ENCODE results near the gene CDC45.
A peak's percentile ranks its signal among the peaks of the same experiment; 100 is the strongest.
"Not testable (repeated sequence)": the region's sequence is repeated elsewhere in the genome, so short reads cannot be mapped to it uniquely, and the experiment has no call there.

Gene CDC45, protein sequence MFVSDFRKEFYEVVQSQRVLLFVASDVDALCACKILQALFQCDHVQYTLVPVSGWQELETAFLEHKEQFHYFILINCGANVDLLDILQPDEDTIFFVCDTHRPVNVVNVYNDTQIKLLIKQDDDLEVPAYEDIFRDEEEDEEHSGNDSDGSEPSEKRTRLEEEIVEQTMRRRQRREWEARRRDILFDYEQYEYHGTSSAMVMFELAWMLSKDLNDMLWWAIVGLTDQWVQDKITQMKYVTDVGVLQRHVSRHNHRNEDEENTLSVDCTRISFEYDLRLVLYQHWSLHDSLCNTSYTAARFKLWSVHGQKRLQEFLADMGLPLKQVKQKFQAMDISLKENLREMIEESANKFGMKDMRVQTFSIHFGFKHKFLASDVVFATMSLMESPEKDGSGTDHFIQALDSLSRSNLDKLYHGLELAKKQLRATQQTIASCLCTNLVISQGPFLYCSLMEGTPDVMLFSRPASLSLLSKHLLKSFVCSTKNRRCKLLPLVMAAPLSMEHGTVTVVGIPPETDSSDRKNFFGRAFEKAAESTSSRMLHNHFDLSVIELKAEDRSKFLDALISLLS

GRCh38 chr22:19479355-19480172, at the start of gene CDC45:
Gene CDC45 (plus strand): TSS chr22:19479920. CDS start chr22:19479969, 49 bp downstream.
- DNase-seq (ENCODE audit: low read depth, low spot score), result peak; percentile 92

DNA sequence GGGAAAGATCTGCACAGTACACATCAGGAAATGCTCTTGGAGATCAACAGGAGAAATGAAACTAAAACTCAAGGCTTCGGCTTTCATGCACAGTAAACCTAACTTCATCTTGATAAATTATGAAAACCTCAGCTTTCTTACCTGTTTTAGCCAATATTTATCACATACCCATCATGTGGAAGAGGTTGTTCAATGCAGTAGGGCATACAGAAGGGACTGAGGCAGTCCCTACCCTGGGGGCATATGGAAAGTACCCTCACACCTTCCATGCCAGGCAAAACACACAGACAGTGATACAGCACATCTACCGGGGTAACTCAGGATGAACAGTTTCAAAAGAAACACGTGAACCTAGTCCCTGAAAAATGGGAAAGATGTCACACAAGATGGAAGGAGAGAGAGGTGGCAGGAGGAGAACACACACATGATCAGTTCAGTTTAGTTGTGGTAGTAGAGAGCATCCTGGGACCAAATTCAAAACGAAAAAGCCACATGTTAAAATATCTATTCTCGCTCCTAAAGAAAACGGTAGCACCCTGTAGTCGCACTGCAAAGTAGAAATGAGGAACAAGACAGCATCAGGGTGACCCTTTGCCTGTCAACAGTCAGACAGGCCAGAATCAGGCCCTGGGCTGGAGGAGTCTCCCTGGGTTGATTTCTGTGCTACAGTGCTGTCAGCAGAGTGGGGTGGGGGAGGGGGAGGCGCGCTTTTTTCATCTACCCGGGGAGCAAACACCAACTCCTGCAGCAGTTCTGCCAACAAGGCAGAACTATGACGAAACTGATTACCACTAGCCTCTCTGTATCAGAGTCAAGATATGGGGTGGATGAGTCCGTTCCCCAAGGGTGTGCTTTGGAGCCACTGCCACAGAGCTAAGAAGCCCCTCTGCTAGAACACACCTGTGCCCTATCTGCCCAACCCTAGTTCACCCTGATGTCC, 49.5 kb upstream of the CDC45 start:
- no peak for DNase-seq (ENCODE audit: low read depth, low spot score)

- DNase-seq (ENCODE audit: low read depth, low spot score), result no peak
Measured at GRCh38 chr22:19430890-19431541, 48.7 kb upstream of the CDC45 start.

- DNase-seq (ENCODE audit: low read depth, low spot score), result peak; percentile 72
Measured at GRCh38 chr22:19431649-19432132, 48.0 kb upstream of the CDC45 start, which contains the start of gene HIRA. Gene HIRA (minus strand): TSS chr22:19431733. CDS start chr22:19431476, 257 bp downstream.

DNA sequence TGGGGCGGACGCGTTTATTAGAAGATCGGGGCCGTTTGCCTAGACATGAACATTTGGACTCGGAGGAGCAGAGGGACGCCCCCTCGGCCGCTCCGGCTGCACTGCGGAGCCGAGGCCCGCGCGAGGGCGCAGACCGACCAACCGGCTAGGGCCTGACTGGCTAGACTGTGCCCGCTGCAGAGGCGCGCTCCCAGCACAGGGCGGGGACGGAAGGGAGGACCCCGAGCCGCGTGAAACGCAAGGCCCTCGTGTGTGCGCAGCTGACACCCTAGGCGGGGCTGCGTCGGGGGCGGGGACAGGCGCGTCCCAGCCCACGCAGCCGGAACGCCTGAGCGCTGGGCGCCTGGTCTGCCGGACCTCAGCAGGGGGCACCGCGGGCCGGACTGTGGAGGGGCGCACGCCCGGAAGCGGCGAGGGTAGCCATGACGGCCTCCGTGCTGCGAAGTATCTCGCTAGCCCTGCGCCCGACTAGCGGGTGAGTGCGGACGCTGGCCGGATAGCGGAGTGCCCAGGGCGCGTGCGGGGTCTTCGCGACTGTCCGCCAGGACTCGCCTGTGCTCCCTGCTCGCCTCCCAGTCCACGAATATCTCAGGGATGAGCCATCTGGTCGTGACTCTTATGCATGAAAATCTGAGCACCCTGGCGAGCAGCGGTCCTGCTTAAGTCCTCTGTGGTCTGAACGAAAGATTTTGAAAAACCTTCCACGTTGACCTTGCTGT, 47.4 kb upstream of the CDC45 start, which contains the start of gene MRPL40:
MRPL40 (plus strand) TSS at position 413 of the 719 bp plus-strand sequence; CDS start at position 423, 10 bp downstream.
- peak; percentile 75 for DNase-seq (ENCODE audit: low read depth, low spot score)

DNA sequence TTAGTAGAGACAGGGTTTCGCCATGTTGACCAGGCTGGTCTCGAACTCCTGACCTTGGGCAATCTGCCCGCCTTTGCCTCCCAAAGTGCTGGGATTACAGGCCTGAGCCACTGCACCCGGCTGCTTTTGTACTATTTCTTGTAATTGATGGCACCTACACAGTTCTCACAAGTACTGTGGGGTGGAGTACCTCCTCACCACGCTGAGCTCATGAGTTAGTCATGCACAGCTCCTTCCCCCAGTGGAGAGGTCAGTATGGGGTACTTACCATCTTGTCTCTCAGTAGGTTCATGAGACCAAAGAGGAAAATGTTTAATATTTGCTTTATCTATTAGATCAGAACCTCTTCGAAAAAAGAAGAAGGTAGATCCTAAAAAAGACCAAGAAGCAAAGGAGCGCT, 45.3 kb upstream of the CDC45 start:
- no peak for DNase-seq (ENCODE audit: low read depth, low spot score)

DNA sequence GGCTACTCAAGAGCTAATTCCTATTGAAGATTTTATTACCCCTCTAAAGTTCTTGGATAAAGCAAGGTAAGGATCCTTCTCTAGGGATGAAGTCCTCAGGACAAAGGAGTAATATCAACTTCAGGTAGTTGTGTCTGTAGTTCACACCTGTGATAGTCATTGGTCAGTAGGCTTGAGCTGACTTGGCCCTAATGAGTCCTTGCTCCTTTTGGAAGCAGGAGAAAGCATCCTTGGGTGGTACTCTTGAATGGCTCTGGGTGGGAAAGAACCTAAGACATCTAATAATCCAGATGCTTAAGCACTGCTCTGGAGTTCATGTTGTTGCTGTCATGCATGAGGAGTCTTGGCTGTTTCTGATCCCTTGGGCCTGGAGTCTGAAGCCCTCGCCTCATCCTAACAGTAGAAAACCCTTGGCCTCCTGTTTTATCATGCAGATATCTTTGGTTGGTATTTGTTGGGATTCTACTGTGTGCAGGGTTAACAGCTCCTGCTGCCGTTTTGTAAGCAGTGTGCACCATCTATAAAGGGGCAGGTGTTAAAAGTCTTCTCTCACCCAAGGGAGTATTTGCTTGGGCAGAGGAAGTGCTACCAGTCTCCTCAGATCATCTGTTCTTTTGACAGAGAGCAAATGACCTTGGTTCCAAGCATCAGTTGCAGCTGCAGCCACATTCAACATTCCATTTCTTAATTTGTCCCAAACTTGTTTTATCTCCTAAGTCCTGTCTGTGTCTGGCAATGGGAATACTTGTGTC, 44.7 kb upstream of the CDC45 start:
- no peak for DNase-seq (ENCODE audit: low read depth, low spot score)

- DNase-seq (ENCODE audit: low read depth, low spot score), result not testable (repeated sequence)
Measured at GRCh38 chr22:19436444-19437161, 43.1 kb upstream of the CDC45 start.

DNA sequence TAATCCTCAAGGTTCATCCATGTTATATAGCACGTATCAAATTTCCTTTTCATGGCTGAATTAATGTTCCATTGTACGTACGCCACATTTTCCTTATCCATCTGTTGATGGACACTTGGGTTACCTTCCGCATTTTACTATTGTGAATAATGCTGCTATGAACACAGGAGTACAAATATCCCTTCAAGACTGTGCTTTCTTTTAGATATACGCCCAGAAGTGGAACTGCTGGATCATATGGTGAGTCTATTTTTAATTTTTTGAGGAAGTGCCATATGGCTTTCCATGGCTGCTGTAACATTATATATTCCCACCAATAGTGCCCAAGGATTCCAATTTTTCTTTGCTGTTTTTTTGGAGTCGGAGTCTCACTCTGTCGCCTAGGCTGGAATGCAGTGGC, 41.4 kb upstream of the CDC45 start:
- no peak for DNase-seq (ENCODE audit: low read depth, low spot score)

DNA sequence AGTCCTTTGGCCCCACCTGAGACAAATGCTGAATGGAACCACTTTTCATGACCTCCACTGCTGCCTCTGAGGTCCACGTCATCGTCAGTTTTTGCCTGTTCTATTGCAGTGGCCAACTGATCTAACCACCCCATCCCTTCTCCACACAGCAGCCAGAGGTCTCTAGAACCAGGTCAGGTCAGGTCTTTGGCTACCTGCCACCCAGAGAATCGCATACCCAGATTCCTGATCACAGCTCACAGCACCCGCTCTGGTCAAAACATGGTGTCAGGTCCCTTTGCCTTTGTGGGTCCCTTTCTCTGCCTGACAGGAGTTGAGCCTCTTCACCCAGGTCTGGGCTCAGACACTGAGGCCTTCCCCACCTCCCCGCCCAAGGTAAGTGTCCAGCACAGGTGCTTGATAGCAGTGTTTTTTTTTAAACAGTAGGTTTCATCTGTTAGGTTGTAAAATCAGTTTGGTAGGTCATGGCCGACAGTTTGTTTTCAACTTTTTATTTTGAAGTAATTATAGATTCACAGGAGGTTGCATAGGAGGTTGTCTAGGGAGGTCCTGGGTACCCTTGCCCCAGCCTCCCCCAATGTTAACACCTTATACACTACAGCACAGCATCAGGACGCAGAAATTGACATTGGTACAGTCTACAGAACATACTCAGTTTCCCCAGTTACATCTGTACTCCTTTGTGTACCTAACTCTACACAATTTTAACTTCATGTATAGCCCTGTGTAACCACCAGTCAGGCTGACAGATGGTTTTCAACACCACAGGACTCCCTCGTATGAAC, 39.1 kb upstream of the CDC45 start:
- DNase-seq (ENCODE audit: low read depth, low spot score), result no peak

GRCh38 chr22:19442166-19442565, 37.6 kb upstream of the CDC45 start:
- DNase-seq (ENCODE audit: low read depth, low spot score), result no peak

- no peak for DNase-seq (ENCODE audit: low read depth, low spot score)
Measured at GRCh38 chr22:19443544-19444211, 36.0 kb upstream of the CDC45 start.

- not testable (repeated sequence) for DNase-seq (ENCODE audit: low read depth, low spot score)
Measured at GRCh38 chr22:19445279-19445982, 34.3 kb upstream of the CDC45 start.

- DNase-seq (ENCODE audit: low read depth, low spot score), result no peak
Measured at GRCh38 chr22:19446603-19447329, 33.0 kb upstream of the CDC45 start.

DNA sequence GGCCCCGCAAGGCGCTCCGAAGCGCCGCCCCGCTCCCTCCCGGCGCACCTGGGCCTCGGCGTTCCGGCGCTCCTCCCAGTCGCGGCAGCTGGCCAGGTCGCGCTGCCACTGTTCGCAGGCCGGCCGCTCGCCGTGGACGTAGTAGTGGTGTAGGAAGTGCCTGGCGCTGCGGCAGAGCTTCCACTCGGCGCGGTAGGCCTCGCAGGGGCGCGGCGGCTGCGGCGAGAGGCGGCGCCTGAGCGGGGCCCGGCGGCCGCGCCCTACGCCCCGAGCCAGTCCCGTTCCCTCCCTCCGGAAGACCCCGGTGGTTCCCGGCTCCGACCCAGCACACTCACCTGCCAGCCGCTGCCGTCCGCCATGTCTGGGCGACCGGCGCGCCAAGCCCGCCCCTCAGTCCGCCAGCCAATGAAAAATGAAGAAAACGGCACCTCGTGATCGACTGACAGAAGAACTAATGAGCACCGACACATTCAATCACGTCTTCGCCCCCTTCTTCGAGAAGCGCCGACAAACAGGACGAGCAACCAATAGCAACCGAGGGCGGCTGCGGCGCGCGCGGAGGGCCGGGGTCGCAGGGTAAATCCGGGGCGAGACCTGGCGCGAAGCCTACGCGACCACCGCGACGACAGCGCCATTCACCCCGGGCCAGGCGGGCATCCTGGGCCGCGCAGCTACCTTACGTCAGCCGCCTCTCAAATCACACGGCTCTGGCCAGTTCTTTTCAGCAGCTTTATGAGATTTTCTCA, 32.2 kb upstream of the CDC45 start, which contains the start of gene C22orf39:
C22orf39 (minus strand) TSS at position 382 of the 746 bp plus-strand sequence; CDS start at position 359, 23 bp downstream.
- DNase-seq (ENCODE audit: low read depth, low spot score), result peak; percentile 85

Data from activated CD4-positive, CD25-positive, alpha-beta regulatory T cell treated with anti-CD3 and anti-CD28 coated beads, Interleukin-2, amount 50 U/mL, for 16 hours (primary cell).